Suppressor macrophage treated with lipopolysaccharide for 4 hours (primary cell): ENCODE measurements around the gene PCOLCE2.

Experiments
- DNase-seq: peaks from one replicate; pipeline ENCODE4 v3.0.0-alpha.2; 2020

Gene PCOLCE2

DNA sequence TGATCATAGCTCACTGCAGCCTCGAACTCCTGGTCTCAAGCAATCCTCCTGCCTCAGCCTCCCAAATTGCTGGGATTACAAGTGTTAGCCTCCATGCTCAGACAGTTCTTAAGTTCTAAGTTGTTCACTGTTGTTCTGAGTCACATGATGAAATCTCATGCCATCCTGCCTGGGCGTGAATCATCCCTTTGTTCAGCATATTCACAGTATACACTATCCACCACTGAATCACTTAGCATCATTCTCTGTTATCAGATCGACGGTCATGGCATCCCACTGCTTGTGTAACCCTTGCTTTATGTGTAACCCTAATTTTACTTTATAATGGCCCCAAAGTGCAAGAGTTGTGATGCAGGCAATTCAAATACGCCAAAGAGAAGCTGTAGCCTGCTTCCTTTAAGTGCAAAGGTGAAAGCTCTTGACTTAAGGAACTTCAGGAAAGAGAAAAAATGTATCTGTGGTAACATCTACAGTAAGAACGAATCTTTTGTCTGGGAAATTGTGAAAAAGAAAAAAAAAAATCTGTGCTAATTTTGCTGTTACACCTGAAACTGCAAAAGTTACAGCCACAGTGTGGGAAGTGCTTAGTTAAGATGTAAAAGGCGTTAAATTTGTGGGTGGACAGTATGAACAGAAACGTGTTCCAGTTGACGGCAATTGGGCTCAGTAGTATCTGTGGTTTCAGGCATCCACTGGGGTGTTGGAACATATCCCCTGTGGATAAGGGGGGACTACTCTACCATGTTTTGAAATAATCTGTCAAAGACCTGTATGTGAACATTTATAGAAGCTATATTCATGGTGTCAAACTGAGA is 80.6 kb downstream of the PCOLCE2 start:
- no peak for DNase-seq

DNA sequence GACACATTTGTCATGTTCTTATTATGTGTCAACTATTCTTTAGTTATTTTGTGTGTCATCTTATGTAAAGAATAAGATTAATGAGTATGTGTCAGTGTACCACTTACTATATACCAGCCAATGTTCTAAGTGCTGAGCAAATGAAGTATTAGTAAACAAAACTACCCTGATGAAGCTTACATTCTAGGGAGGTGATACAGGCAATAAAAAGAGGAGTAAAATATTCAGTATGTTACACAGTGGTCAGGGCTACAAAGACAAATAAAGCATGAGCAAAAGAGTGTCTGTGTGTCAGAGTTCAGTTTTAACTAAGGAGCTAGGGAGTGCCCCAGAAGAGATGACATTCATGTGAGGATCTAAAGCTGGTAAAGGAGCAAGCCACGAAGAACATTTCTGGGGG is 86.0 kb downstream of the PCOLCE2 start:
- DNase-seq: no peak

DNA sequence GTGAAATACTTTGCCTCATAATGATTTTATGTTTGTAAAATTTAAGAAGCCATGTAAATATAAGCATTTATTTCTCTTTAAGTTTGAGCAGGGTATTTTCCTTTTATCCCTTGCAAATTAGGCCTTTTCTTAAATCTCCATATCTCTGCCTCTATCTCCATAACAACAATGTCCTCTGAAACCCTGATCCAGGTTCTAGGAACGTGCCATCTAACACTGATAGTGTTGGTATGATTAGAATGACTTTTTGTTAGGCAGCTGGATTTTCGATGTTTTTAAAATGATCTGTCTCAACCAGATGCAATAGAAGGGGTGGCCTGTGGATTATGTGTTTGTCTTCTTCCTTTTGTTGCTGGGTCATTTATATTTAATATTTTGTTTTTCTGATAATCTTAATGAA is 87.1 kb downstream of the PCOLCE2 start:
- no peak for DNase-seq

DNA sequence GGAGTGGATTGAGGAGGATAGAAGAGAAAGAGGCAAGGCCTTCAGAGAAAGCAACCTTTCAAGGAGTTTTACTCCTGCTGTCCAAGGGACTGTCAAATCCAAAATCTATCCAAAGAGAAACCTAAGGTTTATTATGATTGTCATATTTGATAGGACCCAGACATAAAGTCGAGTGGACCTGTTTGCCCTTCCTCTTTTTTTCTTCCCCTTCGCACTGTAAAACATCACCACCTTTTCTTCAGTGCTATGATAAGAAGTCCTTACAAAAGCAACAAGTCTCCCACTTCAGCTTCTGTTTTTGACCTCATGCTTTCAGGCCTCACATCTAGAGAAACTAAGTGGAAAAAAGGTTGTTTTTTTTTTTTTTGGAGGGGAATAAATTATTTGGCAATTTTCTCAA is 92.1 kb downstream of the PCOLCE2 start:
- DNase-seq: no peak

DNA sequence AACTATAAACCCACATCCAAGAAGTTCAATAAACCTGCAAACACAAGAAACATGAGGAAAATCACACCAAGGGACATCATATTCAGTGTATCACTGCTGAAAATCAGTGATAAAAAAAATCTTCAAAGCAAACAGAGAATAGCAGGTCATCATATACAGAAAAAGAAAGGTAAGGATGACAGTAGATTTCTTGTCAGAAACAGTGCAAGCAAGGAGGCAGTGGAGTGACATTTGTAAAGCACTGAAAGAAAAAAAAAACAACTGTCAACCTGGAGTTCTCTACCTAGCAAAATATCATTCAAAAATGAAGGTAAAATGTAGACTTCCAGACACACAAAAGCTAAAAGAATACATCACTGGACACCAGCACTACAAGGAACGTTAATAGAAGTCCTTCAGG is 93.6 kb downstream of the PCOLCE2 start:
- no peak for DNase-seq

DNA sequence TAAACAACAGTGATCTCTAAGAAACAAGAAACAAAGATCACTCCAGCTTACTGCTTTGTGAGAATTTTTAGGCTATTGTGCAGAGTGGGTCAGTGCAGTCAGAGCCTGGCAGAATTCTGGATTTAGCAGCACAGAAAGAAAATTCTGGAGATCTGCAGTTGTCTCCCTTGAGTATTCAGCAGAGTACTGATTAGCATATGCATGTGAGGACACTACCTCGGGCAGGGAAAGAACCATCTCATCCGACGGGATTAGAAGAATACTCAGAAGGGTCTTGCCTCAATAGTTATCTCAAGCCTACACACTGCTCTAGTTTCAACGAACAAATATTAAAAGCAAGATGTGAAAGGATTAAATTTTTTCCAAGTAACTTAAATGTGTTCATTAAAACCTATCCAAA is 94.4 kb downstream of the PCOLCE2 start:
- DNase-seq: no peak

DNA sequence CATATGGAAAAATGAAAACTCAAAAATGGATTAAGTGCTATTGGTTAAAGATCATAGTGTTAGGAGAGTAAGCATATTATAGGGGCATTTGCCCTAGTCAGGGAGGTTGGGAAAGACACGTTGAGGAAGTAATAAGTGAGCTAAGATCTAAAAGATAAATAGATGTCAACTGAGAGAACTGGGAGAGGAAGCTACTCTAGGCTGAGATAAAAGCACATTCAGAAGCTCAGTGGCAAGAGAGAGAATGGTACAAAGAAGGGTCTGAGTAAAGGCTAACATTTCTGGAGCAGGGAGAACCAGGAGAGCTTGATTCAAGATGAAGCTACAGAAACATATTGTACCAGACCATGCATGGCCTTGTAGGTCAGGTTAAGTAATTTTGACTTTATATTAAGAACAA is 101.2 kb downstream of the PCOLCE2 start:
- DNase-seq: no peak

DNA sequence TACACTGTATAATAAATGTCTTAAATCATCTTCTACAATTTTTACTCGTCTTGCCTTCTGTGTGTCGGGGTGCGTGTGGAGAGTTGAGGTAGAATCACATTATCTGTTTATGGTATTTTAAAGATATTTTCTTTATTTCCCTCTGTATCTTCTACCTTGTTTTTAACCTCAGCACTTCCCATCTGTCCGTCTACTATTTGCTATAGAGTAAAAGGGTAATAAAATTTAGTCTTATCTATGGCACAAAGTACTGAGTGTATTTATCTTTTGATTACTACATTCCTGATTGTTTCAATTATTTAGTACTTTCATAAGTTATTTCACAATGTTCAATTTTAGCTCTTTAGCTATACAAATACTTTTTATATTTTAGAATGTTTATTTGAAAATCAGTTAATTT is 102.9 kb downstream of the PCOLCE2 start:
- no peak for DNase-seq

DNA sequence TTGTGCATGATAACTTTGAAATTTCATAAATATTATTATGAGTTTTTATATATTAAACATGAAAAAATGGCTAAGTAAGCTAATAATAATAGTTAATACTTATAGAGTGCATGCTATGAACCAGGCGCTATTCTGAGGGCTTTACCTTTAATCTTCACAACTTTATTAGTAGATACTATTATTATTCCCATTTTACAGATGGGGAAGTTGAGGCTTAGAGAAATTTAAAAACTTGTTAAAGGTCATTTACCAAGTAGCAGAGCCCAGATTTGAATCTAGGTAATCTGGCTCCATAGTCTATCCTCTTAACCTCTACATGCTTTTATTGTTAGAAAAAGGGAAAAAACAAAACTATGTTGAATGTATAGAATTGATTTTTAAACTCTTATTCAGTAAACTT is 104.7 kb downstream of the PCOLCE2 start:
- DNase-seq: no peak

DNA sequence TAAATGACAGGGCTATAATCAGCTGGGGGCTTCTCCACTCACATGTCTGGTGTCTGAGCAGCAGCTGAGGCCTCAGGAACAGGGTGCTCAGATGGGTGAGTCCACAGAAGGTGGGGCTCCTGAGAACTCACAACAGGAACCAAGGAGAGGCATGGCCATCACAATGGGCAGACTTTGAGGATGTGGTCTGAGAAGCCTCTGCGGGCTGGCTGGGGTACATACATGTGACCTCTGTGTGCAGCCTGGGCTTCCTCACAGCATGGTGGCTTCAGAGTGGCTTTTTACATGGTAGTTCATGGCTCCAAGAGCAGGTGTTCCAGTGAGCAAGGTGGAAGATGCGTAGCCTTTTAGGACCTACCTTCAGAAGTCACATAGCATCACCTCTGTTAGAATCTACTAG is 106.3 kb downstream of the PCOLCE2 start:
- DNase-seq: no peak

DNA sequence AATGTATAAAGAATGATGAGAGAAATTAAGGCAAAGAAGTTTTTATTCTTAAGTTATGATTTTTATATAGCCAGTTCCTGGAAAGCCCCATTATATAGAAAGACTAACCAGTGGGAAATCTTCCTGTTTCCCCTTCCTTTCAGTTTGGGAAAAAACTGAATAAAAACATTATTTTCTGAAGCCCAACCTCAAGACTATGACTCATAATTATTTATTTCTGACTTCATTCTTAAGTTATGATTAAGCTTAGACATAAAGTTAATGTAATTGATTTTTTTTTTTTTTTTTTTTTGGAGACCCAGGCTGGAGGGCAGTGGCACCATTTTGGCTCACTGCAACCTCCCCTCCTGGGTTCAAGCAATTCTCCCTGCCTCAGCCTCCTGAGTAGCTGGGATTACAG is 109.3 kb downstream of the PCOLCE2 start:
- no peak for DNase-seq

DNA sequence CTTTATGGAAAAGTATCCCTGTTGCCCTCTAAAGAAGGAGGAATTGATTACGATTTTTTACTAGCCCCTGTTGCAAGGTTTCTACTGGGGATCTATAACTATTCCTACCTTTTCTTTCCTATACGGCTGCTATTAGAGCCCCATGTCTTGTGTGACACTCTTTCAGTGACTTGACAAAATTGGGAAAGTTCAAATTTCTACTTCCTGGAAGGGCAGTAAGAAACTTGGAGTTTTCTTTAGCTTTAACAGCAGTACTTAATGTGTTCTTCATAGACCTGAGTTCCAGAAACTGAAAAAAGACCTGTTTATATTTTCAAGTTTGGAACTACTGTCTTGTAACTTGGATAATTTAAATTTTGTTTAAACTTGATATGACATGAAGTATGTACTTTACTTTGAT is 110.3 kb downstream of the PCOLCE2 start:
- DNase-seq: no peak

DNA sequence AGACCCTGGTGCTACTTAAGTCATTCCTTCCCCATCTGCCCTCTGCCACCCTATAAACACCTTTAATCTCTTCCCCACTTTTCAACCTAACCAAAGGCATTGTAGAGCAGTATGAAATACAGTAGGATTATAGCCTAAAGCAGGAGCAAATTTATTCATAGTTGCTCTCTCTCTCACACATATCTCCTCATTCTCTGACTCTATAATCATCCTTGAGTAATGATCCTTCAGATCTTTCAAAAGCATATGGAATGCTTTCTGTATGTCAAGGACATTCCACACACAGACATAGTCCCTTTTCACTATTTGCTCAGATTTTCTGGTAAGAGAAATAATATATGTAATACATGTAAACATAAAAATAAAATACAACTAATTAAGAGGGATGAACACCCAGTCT is 111.0 kb downstream of the PCOLCE2 start:
- no peak for DNase-seq

DNA sequence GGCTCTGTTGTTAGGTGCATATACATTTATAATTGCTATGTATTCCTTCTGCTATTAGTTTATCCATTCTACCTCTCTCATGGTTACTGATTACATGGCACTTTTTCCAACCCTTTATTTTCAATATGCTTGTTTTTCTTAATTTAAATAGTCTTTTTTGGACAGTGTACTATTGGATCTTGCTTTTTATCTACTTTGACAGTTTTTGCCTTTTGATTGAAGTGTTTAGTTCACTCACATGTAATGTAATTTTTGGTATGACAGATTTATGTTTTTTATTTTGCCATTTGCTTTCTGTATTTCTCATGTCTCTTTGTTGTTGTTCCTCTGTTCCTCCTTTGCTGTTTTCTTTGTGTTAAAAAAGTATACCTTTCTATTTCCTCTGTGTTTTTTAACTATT is 120.5 kb downstream of the PCOLCE2 start:
- DNase-seq: no peak
